ENCODE measurements around the gene TIAM2.

DNA sequence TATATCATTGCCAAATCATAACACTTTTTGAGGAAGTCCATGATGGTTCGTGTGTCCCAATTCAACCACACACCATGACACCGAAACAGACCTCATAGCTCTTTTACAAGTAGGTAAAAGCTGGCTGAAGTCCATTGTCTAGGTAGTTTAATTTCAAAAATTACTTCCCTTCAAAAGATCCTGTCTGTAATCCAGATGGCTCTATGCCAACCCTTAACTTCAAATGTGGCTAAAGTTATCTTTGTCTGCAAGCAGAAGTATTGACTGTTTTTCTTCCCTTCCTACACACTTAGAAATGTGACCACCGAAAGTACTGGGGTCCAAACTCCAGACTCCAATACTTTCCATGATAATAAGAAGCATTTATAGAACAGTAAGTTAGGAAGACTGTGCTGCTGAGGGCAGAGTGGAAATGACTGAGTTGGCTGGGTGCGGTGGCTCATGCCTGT is 8.3 kb upstream of the TIAM2 start:
- TF ChIP-seq POLR2A (IDR thresholded peaks at IDR 0.05): no peak
- TF ChIP-seq, protein P1, sequence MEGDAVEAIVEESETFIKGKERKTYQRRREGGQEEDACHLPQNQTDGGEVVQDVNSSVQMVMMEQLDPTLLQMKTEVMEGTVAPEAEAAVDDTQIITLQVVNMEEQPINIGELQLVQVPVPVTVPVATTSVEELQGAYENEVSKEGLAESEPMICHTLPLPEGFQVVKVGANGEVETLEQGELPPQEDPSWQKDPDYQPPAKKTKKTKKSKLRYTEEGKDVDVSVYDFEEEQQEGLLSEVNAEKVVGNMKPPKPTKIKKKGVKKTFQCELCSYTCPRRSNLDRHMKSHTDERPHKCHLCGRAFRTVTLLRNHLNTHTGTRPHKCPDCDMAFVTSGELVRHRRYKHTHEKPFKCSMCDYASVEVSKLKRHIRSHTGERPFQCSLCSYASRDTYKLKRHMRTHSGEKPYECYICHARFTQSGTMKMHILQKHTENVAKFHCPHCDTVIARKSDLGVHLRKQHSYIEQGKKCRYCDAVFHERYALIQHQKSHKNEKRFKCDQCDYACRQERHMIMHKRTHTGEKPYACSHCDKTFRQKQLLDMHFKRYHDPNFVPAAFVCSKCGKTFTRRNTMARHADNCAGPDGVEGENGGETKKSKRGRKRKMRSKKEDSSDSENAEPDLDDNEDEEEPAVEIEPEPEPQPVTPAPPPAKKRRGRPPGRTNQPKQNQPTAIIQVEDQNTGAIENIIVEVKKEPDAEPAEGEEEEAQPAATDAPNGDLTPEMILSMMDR (IDR thresholded peaks at IDR 0.05): no peak

Data from adrenal gland (tissue), 5 donors.